Suprapubic skin (tissue), 4 donors: Measurements from ENCODE around the gene GPC5. TPM values are rescaled to one million over a fixed set of nuclear protein-coding genes. Genes with fewer than 3 reads are reported as not detected.
"Not testable (repeated sequence)": the region's sequence is repeated elsewhere in the genome, so short reads cannot be mapped to it uniquely, and the experiment has no call there.

Experiments used
- DNase-seq, 2 donors: peaks; one replicate each; pipeline ENCODE4 v3.0.0-alpha.2; 2019; ENCODE audit warnings: low spot score in 2 of 2
- H3K27ac ChIP-seq: fragments of 200-600 bp; sonication (generic); one replicate; pipeline ENCODE4 v1.5.1; 2019
- H3K27me3 ChIP-seq: fragments of 200-600 bp; sonication (generic); one replicate; pipeline ENCODE4 v1.5.1; 2019
- H3K36me3 ChIP-seq: fragments of 200-600 bp; sonication (generic); one replicate; pipeline ENCODE4 v1.5.1; 2019
- H3K4me1 ChIP-seq: fragments of 200-600 bp; sonication (generic); one replicate; pipeline ENCODE4 v1.5.1; 2019
- H3K4me3 ChIP-seq: fragments of 200-600 bp; sonication (generic); one replicate; pipeline ENCODE4 v1.5.1; 2019; ENCODE audit warnings: mild to moderate bottlenecking
- H3K9me3 ChIP-seq: fragments of 200-600 bp; sonication (generic); one replicate; pipeline ENCODE4 v1.5.1; 2019
- EP300 ChIP-seq: sonication (generic); formaldehyde crosslinking; IDR thresholded peaks from one replicate; pipeline ENCODE4 v1.6.1; 2017; ENCODE audit warnings: antibody characterized with exemption
- POLR2A ChIP-seq, 2 donors: fragments of 450-650 bp; IDR thresholded peaks; one replicate each; pipeline ENCODE4 v1.6.1; 2017; ENCODE audit warnings: antibody characterized with exemption in 2 of 2, mild to moderate bottlenecking in 2 of 2, moderate library complexity in 2 of 2
- POLR2AphosphoS5 ChIP-seq, 3 donors: sonication (generic); formaldehyde crosslinking; IDR thresholded peaks; one replicate each; pipeline ENCODE4 v1.6.1; 2017; ENCODE audit warnings: antibody characterized with exemption in 3 of 3
- WGBS: methylation state at CpG from one replicate; pipeline ENCODE4 v1.1.5; 2018; 5-methylcytosine and 5-hydroxymethylcytosine counted together
- total RNA-seq, 4 donors: library from RNA; depleted of rRNA; stranded (reverse); fragments of >200 nt; gene quantifications; one replicate each; pipeline ENCODE4 v1.1.0, GENCODE V29; 2016
- TF ChIP-seq, protein P1 (sequence below), 2 donors: fragments of 200-600 bp in 1 of 2; fragments of 450-650 bp in 1 of 2; sonication (generic) in 1 of 2; IDR thresholded peaks; one replicate each; pipeline ENCODE4 v1.5.1; 2016 to 2019; ENCODE audit warnings: antibody characterized with exemption in 2 of 2, mild to moderate bottlenecking in 1 of 2, moderate library complexity in 1 of 2

GPC5 gene
- total RNA-seq, 4 donors from 2014 or later: 0.55 TPM; not detected in 3

DNA sequence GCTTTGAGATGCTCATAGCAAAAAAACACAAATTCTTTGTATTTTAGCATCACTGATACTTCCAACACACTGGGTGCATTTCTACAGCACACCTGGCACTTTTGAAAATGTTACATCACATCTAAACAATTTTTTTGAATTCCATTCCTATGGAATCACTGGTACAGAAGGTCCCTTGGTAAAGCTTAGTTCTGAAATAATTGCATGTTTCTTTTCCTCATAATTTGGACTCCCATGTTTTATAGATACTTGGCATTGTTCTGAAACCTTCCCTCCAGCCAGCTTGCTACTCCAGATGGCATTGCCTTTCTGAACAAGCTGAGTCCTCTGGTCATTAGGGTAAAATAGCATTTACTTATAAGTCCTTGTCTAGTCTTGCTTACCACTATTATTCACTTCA, 1346.8 kb downstream of the GPC5 start:
- TF ChIP-seq POLR2AphosphoS5 (IDR thresholded peaks at IDR 0.05) (no peak), EP300 (no peak), POLR2A (IDR thresholded peaks at IDR 0.05) (no peak)
- TF ChIP-seq, protein P1, sequence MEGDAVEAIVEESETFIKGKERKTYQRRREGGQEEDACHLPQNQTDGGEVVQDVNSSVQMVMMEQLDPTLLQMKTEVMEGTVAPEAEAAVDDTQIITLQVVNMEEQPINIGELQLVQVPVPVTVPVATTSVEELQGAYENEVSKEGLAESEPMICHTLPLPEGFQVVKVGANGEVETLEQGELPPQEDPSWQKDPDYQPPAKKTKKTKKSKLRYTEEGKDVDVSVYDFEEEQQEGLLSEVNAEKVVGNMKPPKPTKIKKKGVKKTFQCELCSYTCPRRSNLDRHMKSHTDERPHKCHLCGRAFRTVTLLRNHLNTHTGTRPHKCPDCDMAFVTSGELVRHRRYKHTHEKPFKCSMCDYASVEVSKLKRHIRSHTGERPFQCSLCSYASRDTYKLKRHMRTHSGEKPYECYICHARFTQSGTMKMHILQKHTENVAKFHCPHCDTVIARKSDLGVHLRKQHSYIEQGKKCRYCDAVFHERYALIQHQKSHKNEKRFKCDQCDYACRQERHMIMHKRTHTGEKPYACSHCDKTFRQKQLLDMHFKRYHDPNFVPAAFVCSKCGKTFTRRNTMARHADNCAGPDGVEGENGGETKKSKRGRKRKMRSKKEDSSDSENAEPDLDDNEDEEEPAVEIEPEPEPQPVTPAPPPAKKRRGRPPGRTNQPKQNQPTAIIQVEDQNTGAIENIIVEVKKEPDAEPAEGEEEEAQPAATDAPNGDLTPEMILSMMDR (IDR thresholded peaks at IDR 0.05): no peak
- no peaks in the 10 kb centered on the region for H3K9me3 ChIP-seq

DNA sequence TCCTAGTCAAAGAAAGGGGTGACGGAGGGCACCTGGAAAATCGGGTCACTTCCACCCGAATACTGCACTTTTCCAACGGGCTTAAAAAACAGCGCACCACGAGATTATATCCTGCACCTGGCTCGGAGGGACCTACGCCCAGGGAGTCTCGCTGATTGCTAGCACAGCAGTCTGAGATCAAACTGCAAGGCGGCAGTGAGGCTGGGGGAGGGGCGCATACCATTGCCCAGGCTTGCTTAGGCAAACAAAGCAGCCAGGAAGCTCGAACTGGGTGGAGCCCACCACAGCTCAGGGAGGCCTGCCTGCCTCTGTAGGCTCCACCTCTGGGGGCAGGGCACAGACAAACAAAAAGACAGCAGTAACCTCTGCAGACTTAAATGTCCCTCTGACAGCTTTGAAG, 1354.3 kb downstream of the GPC5 start:
- DNase-seq, H3K36me3 ChIP-seq, H3K27me3 ChIP-seq, H3K4me1 ChIP-seq, H3K9me3 ChIP-seq, H3K4me3 ChIP-seq, H3K27ac ChIP-seq: not testable (repeated sequence)
- 74% methylated on average over 12 of the region's 12 CpGs for WGBS

More for the DNA sequence above, 1346.8 kb downstream of the GPC5 start:
- no peak for DNase-seq
- Histone ChIP-seq H3K27ac (no peak overlapping the region), H3K27me3 (no peaks in the 10 kb centered on the region), H3K4me1 (no peaks in the 10 kb centered on the region), H3K4me3 (no peak overlapping the region), H3K36me3 (no peaks in the 10 kb centered on the region)

DNA sequence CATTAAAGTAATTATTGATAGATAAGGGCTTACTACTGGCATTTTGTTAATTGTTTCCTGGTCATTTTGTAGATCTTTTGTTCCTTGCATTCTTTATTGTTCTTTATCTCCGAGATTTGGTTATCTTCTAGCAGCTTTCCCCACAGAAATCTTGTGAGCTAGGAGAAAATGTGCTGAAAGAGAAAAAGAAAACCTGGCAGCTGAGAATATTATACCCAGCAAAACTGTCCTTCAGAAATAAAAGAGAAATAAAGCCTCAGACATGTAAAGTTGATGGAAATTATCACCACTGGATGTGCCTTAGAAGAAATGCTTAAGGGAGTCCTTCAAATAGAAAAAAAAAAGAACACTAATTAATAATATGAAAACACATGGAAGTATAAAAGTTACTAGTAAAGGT, 1363.3 kb downstream of the GPC5 start:
- Histone ChIP-seq H3K4me3 (no peak overlapping the region), H3K27ac (no peak overlapping the region), H3K36me3 (no peaks in the 10 kb centered on the region), H3K4me1 (no peaks in the 10 kb centered on the region), H3K9me3 (peaks cover 14% of the 10 kb centered on the region), H3K27me3 (no peaks in the 10 kb centered on the region)
- no peak for TF ChIP-seq POLR2AphosphoS5 (IDR thresholded peaks at IDR 0.05)
- no peak for TF ChIP-seq POLR2A (IDR thresholded peaks at IDR 0.05)
- TF ChIP-seq, protein P1 (IDR thresholded peaks at IDR 0.05): no peak
- no peak for TF ChIP-seq EP300
- DNase-seq: no peak
- WGBS: 73% methylated on average over 1 of the region's 1 CpG

DNA sequence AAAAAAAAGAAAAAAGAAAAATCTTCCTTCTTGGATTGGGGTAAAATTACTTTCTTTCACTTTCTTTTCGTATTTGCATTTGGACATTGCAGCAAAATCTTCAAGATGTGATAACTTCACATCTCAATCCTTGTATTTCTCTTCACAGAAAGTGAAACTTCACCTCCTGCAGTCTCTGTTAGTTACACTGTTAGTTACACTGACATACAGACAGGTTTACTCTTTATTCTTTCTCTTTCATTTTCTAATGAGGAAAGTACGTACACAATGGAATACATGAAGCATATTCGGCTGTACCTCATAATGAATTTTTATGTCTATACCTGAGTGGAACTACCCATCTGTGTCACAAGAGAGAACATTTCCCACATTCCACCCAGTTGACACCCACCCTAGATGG, 1369.0 kb downstream of the GPC5 start:
- Histone ChIP-seq H3K27ac (no peak overlapping the region), H3K4me3 (no peak overlapping the region), H3K9me3 (peaks cover 3% of the 10 kb centered on the region), H3K27me3 (no peaks in the 10 kb centered on the region), H3K4me1 (no peaks in the 10 kb centered on the region), H3K36me3 (no peaks in the 10 kb centered on the region)
- WGBS: 91% methylated on average over 3 of the region's 3 CpGs
- TF ChIP-seq, protein P1 (IDR thresholded peaks at IDR 0.05): no peak
- no peak for TF ChIP-seq POLR2A (IDR thresholded peaks at IDR 0.05)
- TF ChIP-seq EP300: no peak
- no peak for TF ChIP-seq POLR2AphosphoS5 (IDR thresholded peaks at IDR 0.05)
- no peak for DNase-seq

DNA sequence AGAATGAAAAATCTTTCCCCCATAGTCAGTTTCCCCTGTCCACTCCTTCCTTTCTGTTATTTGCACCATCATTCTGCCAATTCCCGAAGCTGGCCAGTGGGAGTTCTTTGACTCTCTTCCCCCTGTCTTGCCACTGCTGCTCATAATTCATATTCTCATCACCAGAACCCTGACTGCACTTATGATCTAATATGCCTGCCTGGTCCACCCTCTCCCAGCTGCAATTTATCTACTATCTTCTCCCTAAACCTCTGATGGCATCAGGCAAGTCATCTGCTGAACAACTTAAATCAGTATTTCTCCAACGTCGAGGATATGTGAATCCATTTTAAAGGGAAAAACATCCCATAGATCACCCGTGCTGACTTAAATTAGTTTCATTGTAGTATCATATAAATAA, 1370.2 kb downstream of the GPC5 start:
- no peak overlapping the region for H3K27ac ChIP-seq
- no peaks in the 10 kb centered on the region for H3K9me3 ChIP-seq
- no peaks in the 10 kb centered on the region for H3K4me1 ChIP-seq
- H3K27me3 ChIP-seq: no peaks in the 10 kb centered on the region
- 56% methylated on average over 4 of the region's 4 CpGs for WGBS
- DNase-seq: no peak
- no peak for TF ChIP-seq POLR2AphosphoS5 (IDR thresholded peaks at IDR 0.05)
- TF ChIP-seq, protein P1 (IDR thresholded peaks at IDR 0.05): no peak
- TF ChIP-seq EP300: no peak
- no peak for TF ChIP-seq POLR2A (IDR thresholded peaks at IDR 0.05)
- no peaks in the 10 kb centered on the region for H3K36me3 ChIP-seq
- H3K4me3 ChIP-seq: no peak overlapping the region

DNA sequence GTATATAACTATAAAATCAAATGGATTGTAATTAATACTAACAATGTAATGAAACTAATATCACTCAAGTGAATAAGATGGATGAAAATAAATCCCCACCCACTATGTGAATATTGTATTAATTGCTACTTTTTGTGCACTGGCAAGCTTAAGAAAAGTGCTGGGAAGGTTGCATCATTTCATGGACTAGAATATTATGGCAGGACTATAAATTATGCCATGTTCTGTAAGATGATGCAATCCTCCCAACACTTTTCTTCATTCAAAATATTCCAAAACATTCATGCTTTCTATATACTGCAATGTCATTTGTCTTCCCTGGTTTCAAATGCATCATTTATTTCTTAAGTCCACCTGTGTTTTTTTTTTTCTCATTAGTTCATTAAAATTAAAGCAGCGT, 1370.6 kb downstream of the GPC5 start:
- Histone ChIP-seq H3K27me3 (no peaks in the 10 kb centered on the region), H3K4me1 (no peaks in the 10 kb centered on the region), H3K36me3 (no peaks in the 10 kb centered on the region), H3K9me3 (no peaks in the 10 kb centered on the region), H3K4me3 (no peak overlapping the region), H3K27ac (no peak overlapping the region)
- no peak for DNase-seq
- 83% methylated on average over 1 of the region's 1 CpG for WGBS
- no peak for TF ChIP-seq POLR2A (IDR thresholded peaks at IDR 0.05)
- TF ChIP-seq, protein P1 (IDR thresholded peaks at IDR 0.05): no peak
- TF ChIP-seq EP300: no peak
- no peak for TF ChIP-seq POLR2AphosphoS5 (IDR thresholded peaks at IDR 0.05)
